ACHN (cell line): Measurements from ENCODE around the gene KCNV2.
"Not testable (repeated sequence)": the region's sequence is repeated elsewhere in the genome, so short reads cannot be mapped to it uniquely, and the experiment has no call there.

ENCODE experiments used
- DNase-seq: peaks from one replicate; pipeline ENCODE4 v3.0.0-alpha.2; 2015
- in situ Hi-C: cut with HindIII; loops from 2 replicates; pipeline ENCODE4 v1.10.0; 2017; ENCODE audit warnings: low sequenced_read_pairs, low pct_ligation_motif_present, low pct_unique_long_range_greater_than_20kb

Gene KCNV2

GRCh38 chr9:2717385-2717784 is at the start of gene KCNV2:
Gene KCNV2 (plus strand): TSS chr9:2717510. CDS start chr9:2717740, 230 bp downstream.
- no peak for DNase-seq
- in situ Hi-C loops: no loop called here

GRCh38 chr9:2673161-2673560 is 44.1 kb upstream of the KCNV2 start:
- DNase-seq: no peak
- in situ Hi-C loops: no loop called here

GRCh38 chr9:2674141-2674824 is 43.0 kb upstream of the KCNV2 start:
- in situ Hi-C loops: no loop called here
- DNase-seq: no peak

DNA sequence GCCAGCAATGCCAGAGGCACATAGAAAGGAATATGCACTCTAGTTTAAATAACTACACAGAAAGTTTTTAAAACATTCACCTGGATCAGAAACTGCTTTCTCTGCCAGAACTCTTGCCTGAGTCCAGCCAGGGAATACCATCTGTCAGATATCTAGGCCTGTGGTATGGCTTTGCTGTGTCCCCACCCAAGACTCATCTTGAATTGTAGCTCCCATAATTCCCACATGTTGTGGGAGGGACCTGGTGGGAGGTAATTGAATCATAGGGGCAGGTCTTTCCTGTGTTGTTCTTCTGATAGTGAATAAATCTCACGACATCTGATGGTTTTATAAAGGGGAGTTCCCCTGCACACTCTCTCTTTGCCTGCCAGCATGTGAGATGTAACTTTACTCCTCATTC is 41.5 kb upstream of the KCNV2 start:
- DNase-seq: no peak
- in situ Hi-C loops: no loop called here

GRCh38 chr9:2676466-2676865 is 40.8 kb upstream of the KCNV2 start:
- no peak for DNase-seq
- in situ Hi-C loops: no loop called here

DNA sequence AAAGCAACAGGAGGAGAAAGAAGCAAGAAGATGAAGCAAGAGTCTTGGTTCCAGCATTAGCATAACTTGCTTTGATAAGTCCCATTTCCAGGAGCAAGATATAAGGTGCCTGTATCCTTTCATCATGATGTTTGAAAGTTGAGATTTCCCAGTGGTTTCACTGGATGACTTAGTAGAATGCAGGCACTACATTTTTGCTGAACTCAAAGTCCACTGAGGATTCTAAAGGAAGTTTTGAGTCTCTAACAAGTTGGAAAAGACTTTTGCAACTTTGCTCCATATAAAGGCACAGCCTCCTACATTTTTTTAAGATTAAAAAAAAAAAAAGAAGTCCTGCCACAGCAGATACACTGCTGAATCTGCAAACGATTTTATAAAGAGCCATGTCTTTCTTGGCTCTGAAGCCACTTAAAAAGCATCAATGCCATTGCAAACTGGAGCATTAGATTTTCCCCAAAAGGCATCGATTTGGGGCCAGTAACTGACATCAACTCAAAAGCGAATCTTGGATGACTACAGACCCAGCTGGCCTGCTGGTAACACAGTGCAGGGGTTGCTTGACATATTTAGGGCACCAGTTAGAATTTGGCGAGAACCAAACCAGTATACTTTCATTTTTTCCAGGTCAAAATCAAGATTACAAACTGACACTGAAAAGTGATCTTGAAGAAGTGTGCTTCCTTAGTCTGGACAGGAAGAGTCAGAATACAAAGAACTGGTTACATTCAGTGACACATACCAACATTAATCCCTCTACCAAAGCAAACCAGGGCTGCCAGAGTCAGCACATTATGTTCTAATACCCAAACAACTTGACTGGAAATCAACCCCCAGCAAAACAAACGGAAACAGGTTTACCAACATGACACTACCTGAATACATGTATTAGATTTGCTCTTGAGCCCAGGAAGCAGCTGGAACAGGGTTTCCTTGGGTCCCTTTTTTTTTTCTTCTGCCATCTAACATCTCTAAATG is 39.1 kb upstream of the KCNV2 start:
- in situ Hi-C loops: no loop called here
- DNase-seq: no peak

DNA sequence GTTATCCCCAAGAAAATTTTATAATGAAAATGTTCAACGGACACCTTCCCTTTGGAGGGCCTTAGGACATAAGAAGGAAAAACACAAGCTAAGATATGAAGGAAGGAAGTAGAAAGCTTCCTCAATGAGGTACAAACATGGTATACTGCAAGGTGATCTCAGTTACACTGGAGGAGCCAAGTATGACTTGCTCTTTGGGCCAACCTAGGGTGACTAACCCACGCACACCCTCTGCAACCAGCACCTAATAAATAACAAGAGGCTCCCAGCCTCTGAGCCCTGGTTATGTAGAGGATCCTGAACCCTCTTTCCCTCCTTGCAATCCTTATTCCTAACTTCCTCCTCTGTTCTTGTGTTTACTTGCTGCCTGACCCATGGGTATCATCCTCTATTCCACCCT is 38.3 kb upstream of the KCNV2 start:
- no peak for DNase-seq
- in situ Hi-C loops: no loop called here

- DNase-seq: no peak
- in situ Hi-C loops: no loop called here
These were observed 35.3 kb upstream of the KCNV2 start for GRCh38 chr9:2681981-2682380.

GRCh38 chr9:2686911-2687310 is 30.4 kb upstream of the KCNV2 start:
- DNase-seq: no peak
- in situ Hi-C loops: no loop called here

DNA sequence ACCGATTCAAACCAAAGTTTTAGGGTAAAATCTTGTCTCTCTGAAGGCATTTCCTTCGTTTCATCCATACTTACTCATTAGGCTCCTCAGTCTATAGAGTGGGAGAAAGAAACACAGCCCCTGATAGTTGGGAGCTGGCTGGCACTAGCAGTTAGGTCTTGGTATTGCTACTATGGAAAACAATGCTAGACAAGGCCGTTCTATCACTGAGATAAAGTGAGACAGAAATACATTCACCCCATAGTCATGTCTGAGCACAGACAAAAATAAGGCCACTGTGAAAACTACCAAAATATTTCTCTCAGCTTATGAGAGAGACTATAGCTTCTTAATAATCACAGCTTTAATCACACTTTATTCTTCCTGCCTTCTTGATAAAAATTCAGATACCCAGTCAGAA is 28.7 kb upstream of the KCNV2 start:
- in situ Hi-C loops: no loop called here
- no peak for DNase-seq

DNA sequence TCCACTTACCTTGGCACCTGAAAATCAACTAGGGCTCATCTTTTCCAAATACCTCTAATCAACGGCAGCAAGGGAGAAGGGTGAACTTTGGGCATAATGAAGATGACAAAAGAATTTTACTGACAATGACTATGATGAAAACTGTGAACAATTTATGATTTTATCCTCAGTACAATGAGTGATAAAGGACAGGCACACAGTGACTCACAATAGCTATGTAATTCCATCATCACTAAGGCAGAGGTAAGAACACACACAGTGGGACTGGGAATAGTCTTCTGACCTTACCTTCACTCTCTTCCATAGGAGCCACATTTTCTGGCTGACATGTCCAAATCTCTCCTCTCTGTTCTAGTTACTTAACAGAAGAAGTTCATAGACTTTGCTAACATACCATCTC is 26.1 kb upstream of the KCNV2 start:
- in situ Hi-C loops: no loop called here
- DNase-seq: no peak

- in situ Hi-C loops: no loop called here
These were observed 25.7 kb upstream of the KCNV2 start for GRCh38 chr9:2691626-2692025.

GRCh38 chr9:2693056-2693455 is 24.3 kb upstream of the KCNV2 start:
- in situ Hi-C loops: no loop called here
- no peak for DNase-seq

More at GRCh38 chr9:2691626-2692025, 25.7 kb upstream of the KCNV2 start:
- no peak for DNase-seq

GRCh38 chr9:2697492-2697891 is 19.8 kb upstream of the KCNV2 start:
- DNase-seq: no peak
- in situ Hi-C loops: no loop called here

- in situ Hi-C loops: no loop called here
These were observed 16.9 kb upstream of the KCNV2 start for GRCh38 chr9:2700398-2700797.

GRCh38 chr9:2700909-2701550 is 16.3 kb upstream of the KCNV2 start:
- DNase-seq: no peak
- in situ Hi-C loops: no loop called here

More at GRCh38 chr9:2700398-2700797, 16.9 kb upstream of the KCNV2 start:
- DNase-seq: no peak

GRCh38 chr9:2704504-2704903 is 12.8 kb upstream of the KCNV2 start:
- in situ Hi-C loops: no loop called here

DNA sequence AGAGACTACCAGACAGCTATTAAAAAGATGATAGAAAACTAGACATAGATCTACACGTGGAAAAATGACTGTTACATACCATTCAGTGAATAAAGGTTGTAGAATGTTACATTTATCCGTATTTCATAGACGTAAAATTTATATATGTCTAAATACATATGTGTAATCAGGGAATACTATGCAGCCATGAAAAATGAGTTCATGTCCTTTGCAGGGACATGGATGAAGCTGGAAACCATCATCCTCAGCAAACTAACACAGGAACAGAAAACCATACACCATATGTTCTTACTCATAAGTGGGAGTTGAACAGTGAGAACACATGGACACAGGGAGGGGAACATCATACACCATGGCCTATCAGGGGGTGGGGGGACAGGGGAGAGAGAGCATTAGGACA is 10.1 kb upstream of the KCNV2 start:
- in situ Hi-C loops: not testable (repeated sequence)

More at GRCh38 chr9:2704504-2704903, 12.8 kb upstream of the KCNV2 start:
- no peak for DNase-seq

DNA sequence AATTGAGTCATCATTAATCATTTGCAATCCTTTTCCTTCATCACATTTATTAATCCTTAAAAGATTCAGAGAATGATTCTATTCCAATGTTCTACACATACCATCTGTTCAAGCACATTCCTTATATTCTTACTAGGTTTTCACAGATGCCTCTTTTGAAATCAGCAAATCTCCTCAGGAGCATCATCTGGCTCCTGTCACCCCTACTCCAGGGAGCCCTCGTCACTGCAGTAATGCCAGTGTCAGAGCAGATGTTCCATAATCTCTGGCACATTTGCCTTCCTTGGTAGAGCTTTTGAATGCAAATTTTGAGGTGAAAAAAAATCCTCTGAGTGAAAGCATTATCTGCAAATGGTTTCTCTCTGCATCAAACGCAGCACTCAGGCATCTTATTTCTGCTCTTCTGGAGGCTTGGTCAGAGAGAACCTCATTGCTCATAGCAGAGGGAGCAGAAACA is 7.6 kb upstream of the KCNV2 start:
- DNase-seq: no peak
- in situ Hi-C loops: no loop called here

More for the DNA sequence above, 10.1 kb upstream of the KCNV2 start:
- not testable (repeated sequence) for DNase-seq
